HEK293 (cell line): ENCODE data around the gene MLH1.

ENCODE experiments used
- CTCF ChIA-PET: fragments of 350-600 bp; formaldehyde crosslinking; extraction: SDS; loops from one replicate; lab custom pipeline; 2021; ENCODE audit warnings: antibody characterized with exemption; lab: Yijun Ruan, JAX
- POLR2A ChIA-PET: fragments of 300-600 bp; formaldehyde crosslinking; extraction: SDS; loops from one replicate; lab custom pipeline; 2020; ENCODE audit warnings: antibody characterized with exemption, inconsistent platforms; lab: Yijun Ruan, JAX
- H3K27ac ChIP-seq: fragments of 200-500 bp; sonication (Bioruptor generic); 2 replicates; pipeline ENCODE4 v1.5.1; 2014; ENCODE audit warnings: low read depth, low read length, control low read depth, inconsistent platforms; ENCODE audit errors: extremely low read depth
- H3K36me3 ChIP-seq, 2 experiments: fragments of 200-500 bp in 1 of 2; sonication (Bioruptor generic) in 1 of 2; 1 replicate in 1 of 2; 2 replicates in 1 of 2; pipeline ENCODE4 v1.5.1; 2014 to 2017; ENCODE audit warnings: inconsistent platforms in 2 of 2, low read length in 2 of 2; ENCODE audit not compliant: control insufficient read depth in 2 of 2, insufficient read depth in 1 of 2
- H3K4me1 ChIP-seq: fragments of 200-500 bp; sonication (Bioruptor generic); 2 replicates; pipeline ENCODE4 v1.5.1; 2014; ENCODE audit warnings: mild to moderate bottlenecking, low read length, inconsistent platforms; ENCODE audit not compliant: control insufficient read depth, insufficient read depth
- H3K4me3 ChIP-seq: 2 replicates; pipeline ENCODE4 v1.5.1; 2011; ENCODE audit warnings: low read depth, mild to moderate bottlenecking, control low read depth, low read length, moderate library complexity
- H3K9me3 ChIP-seq: fragments of 200-500 bp; sonication (Bioruptor generic); 2 replicates; pipeline ENCODE4 v1.5.1; 2014; ENCODE audit warnings: low read depth, low read length, inconsistent platforms; ENCODE audit not compliant: control insufficient read depth, insufficient read depth
- EGR2 ChIP-seq: fragments of 450-650 bp; formaldehyde crosslinking; IDR thresholded peaks from 2 replicates; pipeline ENCODE4 v1.5.1; 2016; ENCODE audit warnings: low read depth, missing biosample characterization, missing genetic modification characterization
- KLF10 ChIP-seq: fragments of 450-650 bp; IDR thresholded peaks from 2 replicates; pipeline ENCODE4 v1.5.1; 2018; ENCODE audit warnings: missing biosample characterization, mild to moderate bottlenecking, missing genetic modification characterization
- KLF9 ChIP-seq: fragments of 450-650 bp; formaldehyde crosslinking; IDR thresholded peaks from 2 replicates; pipeline ENCODE4 v1.5.1; 2016; ENCODE audit warnings: missing biosample characterization, missing genetic modification characterization, low read depth
- PATZ1 ChIP-seq: fragments of 450-650 bp; formaldehyde crosslinking; IDR thresholded peaks from 2 replicates; pipeline ENCODE4 v1.5.1; 2016; ENCODE audit warnings: missing biosample characterization, missing genetic modification characterization
- PRDM10 ChIP-seq: fragments of 450-650 bp; formaldehyde crosslinking; IDR thresholded peaks from 2 replicates; pipeline ENCODE4 v1.5.1; 2016; ENCODE audit warnings: missing biosample characterization, missing genetic modification characterization
- RBAK ChIP-seq: fragments of 450-650 bp; formaldehyde crosslinking; IDR thresholded peaks from 2 replicates; pipeline ENCODE4 v1.5.1; 2016; ENCODE audit warnings: missing biosample characterization, missing genetic modification characterization
- SP2 ChIP-seq: fragments of 450-650 bp; formaldehyde crosslinking; IDR thresholded peaks from 2 replicates; pipeline ENCODE4 v1.5.1; 2016; ENCODE audit warnings: missing biosample characterization, missing genetic modification characterization
- SP7 ChIP-seq: fragments of 450-650 bp; formaldehyde crosslinking; IDR thresholded peaks from 2 replicates; pipeline ENCODE4 v1.5.1; 2016; ENCODE audit warnings: missing biosample characterization, missing genetic modification characterization
- ZBTB10 ChIP-seq: fragments of 450-650 bp; formaldehyde crosslinking; IDR thresholded peaks from 2 replicates; pipeline ENCODE4 v1.5.1; 2016; ENCODE audit warnings: missing biosample characterization, missing genetic modification characterization
- ZBTB44 ChIP-seq: fragments of 450-650 bp; IDR thresholded peaks from 2 replicates; pipeline ENCODE4 v1.5.1; 2018; ENCODE audit warnings: missing biosample characterization, mild to moderate bottlenecking, missing genetic modification characterization
- ZIC2 ChIP-seq: fragments of 450-650 bp; formaldehyde crosslinking; IDR thresholded peaks from 2 replicates; pipeline ENCODE4 v1.5.1; 2016; ENCODE audit warnings: missing biosample characterization, missing genetic modification characterization
- ZNF148 ChIP-seq: fragments of 450-650 bp; formaldehyde crosslinking; IDR thresholded peaks from 2 replicates; pipeline ENCODE4 v1.5.0; 2017; ENCODE audit warnings: missing biosample characterization, missing genetic modification characterization, borderline replicate concordance
- ZNF280D ChIP-seq: fragments of 450-650 bp; formaldehyde crosslinking; IDR thresholded peaks from 2 replicates; pipeline ENCODE4 v1.5.1; 2016; ENCODE audit warnings: missing biosample characterization, missing genetic modification characterization
- ZNF311 ChIP-seq: fragments of 450-650 bp; formaldehyde crosslinking; IDR thresholded peaks from 2 replicates; pipeline ENCODE4 v1.5.1; 2017; ENCODE audit warnings: missing biosample characterization, missing genetic modification characterization, borderline replicate concordance
- ZNF350 ChIP-seq: fragments of 450-650 bp; formaldehyde crosslinking; IDR thresholded peaks from 2 replicates; pipeline ENCODE4 v1.5.0; 2017; ENCODE audit warnings: missing biosample characterization, mild to moderate bottlenecking, missing genetic modification characterization
- ZNF610 ChIP-seq: fragments of 450-650 bp; formaldehyde crosslinking; IDR thresholded peaks from 2 replicates; pipeline ENCODE4 v1.5.1; 2016; ENCODE audit warnings: missing biosample characterization, missing genetic modification characterization, borderline replicate concordance
- ZNF670 ChIP-seq: fragments of 450-650 bp; formaldehyde crosslinking; IDR thresholded peaks from 2 replicates; pipeline ENCODE4 v1.5.1; 2016; ENCODE audit warnings: missing biosample characterization, missing genetic modification characterization, low read depth
- ZNF677 ChIP-seq: fragments of 450-650 bp; IDR thresholded peaks from 2 replicates; pipeline ENCODE4 v1.5.0; 2018; ENCODE audit warnings: missing biosample characterization, mild to moderate bottlenecking, missing genetic modification characterization, moderate library complexity
- ZSCAN30 ChIP-seq: fragments of 450-650 bp; IDR thresholded peaks from 2 replicates; pipeline ENCODE4 v1.5.1; 2018; ENCODE audit warnings: missing biosample characterization, mild to moderate bottlenecking, missing genetic modification characterization, moderate library complexity

Gene MLH1

GRCh38 chr3:37068031-37068430, 74.7 kb downstream of the MLH1 start:
- Histone ChIP-seq H3K36me3 (peaks cover 0 to 33% of the 10 kb centered on the region in 2 experiments; a peak in 1 of 3 replicates), H3K27ac (no peak overlapping the region), H3K4me1 (peaks cover 4% of the 10 kb centered on the region; the same call in 1 of the 2 replicates), H3K9me3 (no peaks in the 10 kb centered on the region), H3K4me3 (no peak overlapping the region)
- POLR2A ChIA-PET = no interaction called here
- CTCF ChIA-PET = no interaction called here
- TF ChIP-seq ZNF610 (no peak), ZBTB10 (tag by site-specific recombination) (no peak), RBAK (tag by site-specific recombination) (no peak), ZNF670 (no peak), ZSCAN30 (tag by site-specific recombination) (no peak)

GRCh38 chr3:37071921-37072320, 78.6 kb downstream of the MLH1 start:
- no peak overlapping the region for H3K27ac ChIP-seq
- TF ChIP-seq ZNF280D (tag by site-specific recombination) = no peak
- TF ChIP-seq PATZ1 = no peak
- no peak for TF ChIP-seq ZNF350 (tag by site-specific recombination)
- TF ChIP-seq KLF9 (tag by site-specific recombination) = no peak
- TF ChIP-seq ZBTB44 (tag by site-specific recombination) = no peak
- TF ChIP-seq ZNF148 (tag by site-specific recombination) = no peak
- no peak for TF ChIP-seq KLF10
- no peak for TF ChIP-seq ZIC2 (tag by site-specific recombination)
- no peak for TF ChIP-seq ZNF311 (tag by site-specific recombination)
- no peak for TF ChIP-seq PRDM10 (tag by site-specific recombination)
- TF ChIP-seq ZNF677 (tag by site-specific recombination) = no peak
- no peak for TF ChIP-seq EGR2 (tag by site-specific recombination)
- TF ChIP-seq SP2 (tag by site-specific recombination) = no peak
- no peak for TF ChIP-seq SP7 (tag by site-specific recombination)

More at GRCh38 chr3:37071921-37072320, 78.6 kb downstream of the MLH1 start:
- Histone ChIP-seq H3K9me3 (no peaks in the 10 kb centered on the region), H3K4me3 (no peak overlapping the region), H3K36me3 (peaks cover 0 to 22% of the 10 kb centered on the region in 2 experiments; a peak in 2 of 3 replicates), H3K4me1 (peaks cover 13% of the 10 kb centered on the region)
- ChIA-PET POLR2A (interaction anchor here (0.6 kb wide), 1 partner anchor 124 kb away, joined by 3 read pairs; no protein-coding TSS in a partner anchor), CTCF (interaction anchor here (0.6 kb wide), 3 partner anchors 32 to 132 kb away, joined by 3 to 7 read pairs (median 3); no protein-coding TSS in a partner anchor)
